HepG2 (cell line): ENCODE results near the gene HSPB8. TPM values are rescaled to one million over a fixed set of nuclear protein-coding genes. Genes with fewer than 3 reads are reported as not detected.

Source experiments
- ATAC-seq: fragments of 200-7000 bp; cut with Tn5 transposase; 3 replicates; pipeline ENCODE4 v1.9.1; 2020; ENCODE audit warnings: mild to moderate bottlenecking, moderate library complexity
- BruUV-seq: library from RNA; stranded (reverse); fragments of 400-500 nt; replicated peaks from 2 replicates; lab custom pipeline; 2021; lab: Mats Ljungman, UMichigan
- CTCF ChIA-PET: fragments of 300-600 bp; formaldehyde crosslinking; extraction: SDS; loops from one replicate; lab custom pipeline; 2021; ENCODE audit warnings: low total read pairs, inconsistent platforms, low intra/inter-chr PET ratio; lab: Yijun Ruan, JAX
- POLR2A ChIA-PET: fragments of 350-600 bp; sonication (Branson Sonifier 250); formaldehyde crosslinking; loops from one replicate; lab custom pipeline; 2020; ENCODE audit warnings: antibody characterized with exemption, inconsistent platforms; lab: Yijun Ruan, JAX
- DNase-seq: peaks from one replicate; pipeline ENCODE4 v3.0.0-alpha.2; 2015; ENCODE audit warnings: low spot score
- FAIRE-seq: peaks from 3 replicates; lab custom pipeline; 2011; peaks lifted over from hg19 to GRCh38; lab: Jason Lieb, UNC
- H2AFZ ChIP-seq: one replicate; pipeline ENCODE4 v1.6.1; 2011; ENCODE audit warnings: low read length, inconsistent platforms
- H3K27ac ChIP-seq: fragments of 300-600 bp; 3 replicates; pipeline ENCODE4 v1.8.0; 2011; ENCODE audit warnings: mixed run types, mild to moderate bottlenecking, mixed read lengths, low read length, inconsistent platforms; ENCODE audit not compliant: insufficient read depth; ENCODE audit errors: extremely low read length
- H3K27me3 ChIP-seq, 2 experiments: fragments of 200-600 bp in 1 of 2; 2 replicates in 1 of 2; 3 replicates in 1 of 2; pipeline versions ENCODE4 v1.6.0 to v1.8.0; 2011; ENCODE audit warnings: low read length in 2 of 2, mild to moderate bottlenecking in 2 of 2, moderate library complexity in 2 of 2, inconsistent platforms in 1 of 2; ENCODE audit not compliant: insufficient read depth in 2 of 2, control insufficient read depth in 1 of 2
- H3K36me3 ChIP-seq, 2 experiments: fragments of 200-600 bp in 1 of 2; replicated peaks in 1 of 2; 2 replicates in 1 of 2; 3 replicates in 1 of 2; pipeline versions ENCODE4 v1.5.1 to v1.8.0; 2011; ENCODE audit warnings: low read length in 2 of 2, inconsistent platforms in 1 of 2; ENCODE audit not compliant: insufficient read depth in 2 of 2, control insufficient read depth in 1 of 2
- H3K4me1 ChIP-seq: 2 replicates; pipeline ENCODE4 v1.5.1; 2012; ENCODE audit warnings: low read length, inconsistent platforms; ENCODE audit not compliant: insufficient read depth
- H3K4me2 ChIP-seq: 2 replicates; pipeline ENCODE4 v1.6.0; 2011; ENCODE audit warnings: low read depth, low read length, inconsistent platforms
- H3K4me3 ChIP-seq, 3 experiments: fragments of 200-600 bp in 1 of 3; sonication (generic), shearing (Covaris generic) in 1 of 3; replicated peaks in 1 of 3; 2 replicates each; pipeline ENCODE4 v1.5.1; 2011 to 2016; ENCODE audit warnings: low read length in 3 of 3, inconsistent platforms in 2 of 3, low read depth in 2 of 3, mild to moderate bottlenecking in 2 of 3, control low read depth in 1 of 3, mixed read lengths in 1 of 3; ENCODE audit not compliant: insufficient read depth in 1 of 3
- H3K79me2 ChIP-seq: one replicate; pipeline ENCODE4 v1.6.1; 2011; ENCODE audit warnings: low read length, inconsistent platforms; ENCODE audit not compliant: insufficient read depth
- H3K9ac ChIP-seq: 2 replicates; pipeline ENCODE4 v1.6.0; 2011; ENCODE audit warnings: mild to moderate bottlenecking, low read depth, low read length, inconsistent platforms; ENCODE audit not compliant: insufficient read depth
- H3K9me3 ChIP-seq: 2 replicates; pipeline ENCODE4 v1.5.1; 2012; ENCODE audit warnings: mild to moderate bottlenecking, low read length
- H4K20me1 ChIP-seq: 2 replicates; pipeline ENCODE4 v1.6.0; 2011; ENCODE audit warnings: inconsistent platforms, mild to moderate bottlenecking, low read length, moderate library complexity; ENCODE audit not compliant: insufficient read depth
- ARID2 ChIP-seq: sonication (generic); formaldehyde crosslinking; IDR thresholded peaks from 2 replicates; pipeline ENCODE4 v1.8.1; 2022; ENCODE audit warnings: mild to moderate bottlenecking, missing genetic modification reagents, borderline replicate concordance
- CENPBD1 ChIP-seq: sonication (generic); formaldehyde crosslinking; IDR thresholded peaks from 2 replicates; pipeline ENCODE4 v1.8.0; 2022; ENCODE audit warnings: missing genetic modification reagents, low read depth, mild to moderate bottlenecking, borderline replicate concordance
- HES4 ChIP-seq: sonication (generic); formaldehyde crosslinking; IDR thresholded peaks from 2 replicates; pipeline ENCODE4 v1.9.0; 2021; ENCODE audit warnings: mild to moderate bottlenecking, missing genetic modification reagents, borderline replicate concordance
- MAFK ChIP-seq, 2 experiments: IDR thresholded peaks in 1 of 2; conservative IDR thresholded peaks in 1 of 2; 2 replicates each; pipeline ENCODE4 v1.6.1; 2011; ENCODE audit warnings: improper control_type of control experiment in 2 of 2, low read length in 2 of 2
- MED8 ChIP-seq: sonication (generic); formaldehyde crosslinking; IDR thresholded peaks from 2 replicates; pipeline ENCODE4 v1.8.1; 2023; ENCODE audit warnings: mild to moderate bottlenecking, missing genetic modification reagents; ENCODE audit not compliant: insufficient replicate concordance
- PAF1 ChIP-seq: IDR thresholded peaks from 2 replicates; pipeline ENCODE4 v1.6.1; 2016; ENCODE audit warnings: missing genetic modification reagents, missing compliant biosample characterization
- SMC3 ChIP-seq: IDR thresholded peaks from 2 replicates; pipeline ENCODE4 v1.6.1; 2011; ENCODE audit warnings: low read length, improper control_type of control experiment
- TGIF2 ChIP-seq: IDR thresholded peaks from 2 replicates; pipeline ENCODE4 v1.6.1; 2016; ENCODE audit warnings: control low read depth, missing compliant biosample characterization
- THAP9 ChIP-seq: sonication (generic); formaldehyde crosslinking; IDR thresholded peaks from 2 replicates; pipeline ENCODE4; 2020; ENCODE audit warnings: missing genetic modification reagents, mild to moderate bottlenecking, borderline replicate concordance
- ZNF143 ChIP-seq: sonication (generic); formaldehyde crosslinking; IDR thresholded peaks from 2 replicates; pipeline ENCODE4 v1.4.0; 2020; ENCODE audit warnings: missing genetic modification reagents
- ZNF180 ChIP-seq: sonication (generic); formaldehyde crosslinking; IDR thresholded peaks from 2 replicates; pipeline ENCODE4 v1.4.0; 2020; ENCODE audit warnings: low read depth, missing genetic modification reagents, borderline replicate concordance
- ZNF235 ChIP-seq: sonication (generic); formaldehyde crosslinking; IDR thresholded peaks from 2 replicates; pipeline ENCODE4 v1.8.1; 2023; ENCODE audit warnings: mild to moderate bottlenecking, missing genetic modification reagents, borderline replicate concordance
- ZNF576 ChIP-seq: sonication (generic); formaldehyde crosslinking; IDR thresholded peaks from 2 replicates; pipeline ENCODE4 v1.4.0; 2020; ENCODE audit warnings: mild to moderate bottlenecking, missing genetic modification reagents
- ZNF674 ChIP-seq: sonication (generic); formaldehyde crosslinking; IDR thresholded peaks from 2 replicates; pipeline ENCODE4 v1.5.0; 2020; ENCODE audit warnings: low read depth, mild to moderate bottlenecking, missing genetic modification reagents
- WGBS: methylation state at CpG from one replicate; pipeline ENCODE4 v1.1.6; 2017; ENCODE audit warnings: low lambda C conversion rate; 5-methylcytosine and 5-hydroxymethylcytosine counted together
- in situ Hi-C: cut with HindIII; loops from 2 replicates; pipeline ENCODE4 v1.10.0; 2017; ENCODE audit warnings: low pct_unique_long_range_greater_than_20kb; ENCODE audit not compliant: extremely low pct_ligation_motif_present
- intact Hi-C: fragments of 100-400 bp; cut with micrococcal nuclease; formaldehyde crosslinking; loops from one replicate; pipeline ENCODE4 v1.10.0; 2022; ENCODE audit not compliant: unreplicated experiment
- polyA plus RNA-seq, 8 experiments: library from polyadenylated mRNA; depleted of rRNA in 3 of 8; stranded (reverse) in 7 of 8; unstranded in 1 of 8; fragments of >200 nt; fragmentation: Illumina TruSeq in 4 of 8; extraction: Trizol in 4 of 8; gene quantifications; 2 replicates each; pipeline versions ENCODE4 v1.2.1 to v1.2.3, GENCODE V29; 2011 to 2016; ENCODE audit warnings: low read depth in 4 of 8, missing spikeins in 1 of 8, mixed read lengths in 1 of 8; ENCODE audit not compliant: insufficient read depth in 1 of 8
- total RNA-seq, 5 experiments: library from RNA; depleted of rRNA; stranded (reverse); fragments of >200 nt; fragmentation: Illumina TruSeq; extraction: Trizol; gene quantifications; 2 replicates each; pipeline ENCODE4 v1.2.3, GENCODE V29; 2016; ENCODE audit warnings: low read depth in 1 of 5

The HSPB8 gene
- total and polyA plus RNA-seq, 2 of the 13 experiments (the other 11 are each of a cell fraction or from before 2014, with no cell fraction given): 0.49 to 0.54 TPM

- no peak for TF ChIP-seq ZNF674 (CRISPR knock-in tag)
- no peak for TF ChIP-seq TGIF2 (CRISPR knock-in tag)
- TF ChIP-seq MAFK (conservative IDR thresholded peaks at IDR 0.05 in 1 of 2, IDR thresholded peaks at IDR 0.05 in 1 of 2; ENCODE audit: low read length in 2 of 2): no peak
- TF ChIP-seq CENPBD1 (CRISPR knock-in tag): no peak
- no peak for TF ChIP-seq MED8 (CRISPR knock-in tag)
- TF ChIP-seq PAF1: no peak
- no peak for TF ChIP-seq ZNF235 (CRISPR knock-in tag)
- TF ChIP-seq SMC3: no peak
- no peak for TF ChIP-seq ZNF180
- TF ChIP-seq ARID2 (CRISPR knock-in tag): no peak
- no peak for TF ChIP-seq ZNF576 (CRISPR knock-in tag)
- TF ChIP-seq THAP9 (CRISPR knock-in tag): no peak
- no peak for TF ChIP-seq HES4 (CRISPR knock-in tag)
- no peak for TF ChIP-seq ZNF143 (CRISPR knock-in tag)
- CTCF ChIA-PET: no interaction called here
- WGBS: no CpG with 5 or more reads among the region's 6 CpGs
- POLR2A ChIA-PET: no interaction called here
- Histone ChIP-seq H3K4me2 (no peak overlapping the region), H3K36me3 (no peaks in the 10 kb centered on the region), H4K20me1 (no peaks in the 10 kb centered on the region), H3K9ac (no peak overlapping the region), H3K9me3 (no peaks in the 10 kb centered on the region; the same call in 1 of the 2 replicates), H3K27ac (no peak overlapping the region), H2AFZ (no peak overlapping the region), H3K79me2 (no peaks in the 10 kb centered on the region), H3K4me3 (no peak overlapping the region), H3K4me1 (no peaks in the 10 kb centered on the region), H3K27me3 (no peaks in the 10 kb centered on the region; a peak in 1 of 5 replicates)
- in situ Hi-C loops (no loop called here), intact Hi-C loops (no loop called here)
- FAIRE-seq (no peak), DNase-seq (no peak), ATAC-seq (no peak)
- BruUV-seq: no TSS peak
These were observed 21.2 kb upstream of the HSPB8 start for GRCh38 chr12:119157528-119157927.
